Stimulated activated memory B cell treated with anti-CD40 and anti-IgM and Interleukin-4, amounts not matched to agents 10 μg/mL and 1 μg/mL and 100 μg/mL, for 72 hours (primary cell): ENCODE results near the gene RAVER1.

Experiments used
- ATAC-seq: fragments of 150-1000 bp; cut with Tn5 transposase; 2 replicates; pipeline ENCODE4 v1.10.0; 2021
- H3K27ac Mint-ChIP-seq: one replicate; pipeline ENCODE4 v1.8.0; 2022; ENCODE audit warnings: mild to moderate bottlenecking, mixed read lengths
- H3K27me3 Mint-ChIP-seq: one replicate; pipeline ENCODE4 v1.8.0; 2022; ENCODE audit warnings: mixed read lengths
- H3K36me3 Mint-ChIP-seq: one replicate; pipeline ENCODE4 v1.8.0; 2022; ENCODE audit warnings: mixed read lengths
- H3K4me1 Mint-ChIP-seq: one replicate; pipeline ENCODE4 v1.8.0; 2022; ENCODE audit warnings: mixed read lengths
- H3K4me3 Mint-ChIP-seq: one replicate; pipeline ENCODE4 v1.8.0; 2022; ENCODE audit warnings: mild to moderate bottlenecking, moderate library complexity, mixed read lengths
- H3K9me3 Mint-ChIP-seq: one replicate; pipeline ENCODE4 v1.8.0; 2022; ENCODE audit warnings: mixed read lengths

The RAVER1 gene

GRCh38 chr19:10332158-10332964 is 968 bp downstream of the RAVER1 start:
- no peak for ATAC-seq
- H3K36me3 Mint-ChIP-seq = peaks cover 35% of the 10 kb centered on the region
- peaks cover 37% of the 10 kb centered on the region for H3K4me1 Mint-ChIP-seq
- H3K9me3 Mint-ChIP-seq = no peaks in the 10 kb centered on the region
- H3K27me3 Mint-ChIP-seq = no peaks in the 10 kb centered on the region
- peak overlapping the region; percentile 89 for H3K27ac Mint-ChIP-seq
- H3K4me3 Mint-ChIP-seq = peak overlapping the region; percentile 91

GRCh38 chr19:10329555-10329954 is 3.8 kb downstream of the RAVER1 start:
- H3K4me1 Mint-ChIP-seq = peaks cover 25% of the 10 kb centered on the region
- no peak overlapping the region for H3K4me3 Mint-ChIP-seq
- ATAC-seq = no peak
- H3K36me3 Mint-ChIP-seq = peaks cover 21% of the 10 kb centered on the region
- no peaks in the 10 kb centered on the region for H3K9me3 Mint-ChIP-seq
- H3K27me3 Mint-ChIP-seq = no peaks in the 10 kb centered on the region
- H3K27ac Mint-ChIP-seq = no peak overlapping the region

GRCh38 chr19:10328558-10329429 is 4.5 kb downstream of the RAVER1 start:
- Mint-ChIP-seq H3K27ac (no peak overlapping the region), H3K4me3 (no peak overlapping the region), H3K36me3 (peaks cover 15% of the 10 kb centered on the region), H3K4me1 (peaks cover 17% of the 10 kb centered on the region), H3K9me3 (no peaks in the 10 kb centered on the region), H3K27me3 (no peaks in the 10 kb centered on the region)
- no peak for ATAC-seq

GRCh38 chr19:10327793-10328192 is 5.5 kb downstream of the RAVER1 start:
- Mint-ChIP-seq H3K4me3 (no peak overlapping the region), H3K9me3 (no peaks in the 10 kb centered on the region), H3K4me1 (peaks cover 13% of the 10 kb centered on the region), H3K36me3 (peaks cover 15% of the 10 kb centered on the region), H3K27ac (no peak overlapping the region), H3K27me3 (no peaks in the 10 kb centered on the region)
- ATAC-seq = no peak

GRCh38 chr19:10325732-10326131 is 7.6 kb downstream of the RAVER1 start:
- Mint-ChIP-seq H3K27me3 (no peaks in the 10 kb centered on the region), H3K4me3 (no peak overlapping the region), H3K9me3 (no peaks in the 10 kb centered on the region), H3K4me1 (no peaks in the 10 kb centered on the region), H3K36me3 (peaks cover 23% of the 10 kb centered on the region), H3K27ac (no peak overlapping the region)
- no peak for ATAC-seq

- H3K9me3 Mint-ChIP-seq = no peaks in the 10 kb centered on the region
- peaks cover 23% of the 10 kb centered on the region for H3K36me3 Mint-ChIP-seq
- no peaks in the 10 kb centered on the region for H3K27me3 Mint-ChIP-seq
- H3K27ac Mint-ChIP-seq = no peak overlapping the region
- no peak overlapping the region for H3K4me3 Mint-ChIP-seq
- ATAC-seq = no peak
- no peaks in the 10 kb centered on the region for H3K4me1 Mint-ChIP-seq
Observed at GRCh38 chr19:10321874-10322835, 11.2 kb downstream of the RAVER1 start.

GRCh38 chr19:10321417-10321797 is 11.9 kb downstream of the RAVER1 start:
- H3K36me3 Mint-ChIP-seq = peaks cover 30% of the 10 kb centered on the region
- H3K9me3 Mint-ChIP-seq = no peaks in the 10 kb centered on the region
- no peak overlapping the region for H3K27ac Mint-ChIP-seq
- H3K4me3 Mint-ChIP-seq = no peak overlapping the region
- H3K27me3 Mint-ChIP-seq = no peaks in the 10 kb centered on the region
- no peak for ATAC-seq
- peaks cover 5% of the 10 kb centered on the region for H3K4me1 Mint-ChIP-seq

GRCh38 chr19:10320602-10321416 is 12.5 kb downstream of the RAVER1 start:
- Mint-ChIP-seq H3K9me3 (no peaks in the 10 kb centered on the region), H3K4me1 (peaks cover 11% of the 10 kb centered on the region), H3K27me3 (no peaks in the 10 kb centered on the region), H3K27ac (no peak overlapping the region), H3K36me3 (peaks cover 36% of the 10 kb centered on the region), H3K4me3 (no peak overlapping the region)
- ATAC-seq = peak; percentile 40

- no peaks in the 10 kb centered on the region for H3K27me3 Mint-ChIP-seq
- H3K9me3 Mint-ChIP-seq = no peaks in the 10 kb centered on the region
- H3K27ac Mint-ChIP-seq = no peak overlapping the region
- peaks cover 28% of the 10 kb centered on the region for H3K4me1 Mint-ChIP-seq
- ATAC-seq = no peak
- H3K4me3 Mint-ChIP-seq = no peak overlapping the region
- H3K36me3 Mint-ChIP-seq = peaks cover 38% of the 10 kb centered on the region
Observed at GRCh38 chr19:10318807-10319682, 14.3 kb downstream of the RAVER1 start.

- Mint-ChIP-seq H3K27me3 (no peaks in the 10 kb centered on the region), H3K4me1 (peaks cover 28% of the 10 kb centered on the region), H3K36me3 (peaks cover 43% of the 10 kb centered on the region), H3K27ac (no peak overlapping the region), H3K4me3 (no peak overlapping the region), H3K9me3 (no peaks in the 10 kb centered on the region)
- ATAC-seq = no peak
Observed at GRCh38 chr19:10317857-10318462, 15.4 kb downstream of the RAVER1 start.

- H3K4me3 Mint-ChIP-seq = no peak overlapping the region
- peak overlapping the region; percentile 72 for H3K27ac Mint-ChIP-seq
- no peaks in the 10 kb centered on the region for H3K27me3 Mint-ChIP-seq
- peaks cover 44% of the 10 kb centered on the region for H3K36me3 Mint-ChIP-seq
- no peaks in the 10 kb centered on the region for H3K9me3 Mint-ChIP-seq
- ATAC-seq = no peak
- H3K4me1 Mint-ChIP-seq = peaks cover 28% of the 10 kb centered on the region
Observed at GRCh38 chr19:10317045-10317856, 16.1 kb downstream of the RAVER1 start.

GRCh38 chr19:10316229-10317044 is 16.9 kb downstream of the RAVER1 start:
- Mint-ChIP-seq H3K4me1 (peaks cover 28% of the 10 kb centered on the region), H3K4me3 (peak overlapping the region; percentile 90), H3K27ac (peak overlapping the region; percentile 72), H3K36me3 (peaks cover 37% of the 10 kb centered on the region), H3K9me3 (no peaks in the 10 kb centered on the region), H3K27me3 (no peaks in the 10 kb centered on the region)
- peak; percentile 9 for ATAC-seq
